DOHH2 (cell line): ENCODE results near the gene NDC1.

ENCODE experiments used
- CTCF ChIP-seq: fragments of 200-600 bp; sonication (generic); IDR thresholded peaks from one replicate; pipeline ENCODE4 v1.5.1; 2014; ENCODE audit warnings: antibody characterized with exemption, mild to moderate bottlenecking, low read depth, low read length; ENCODE audit not compliant: poor library complexity, severe bottlenecking
- EZH2phosphoT487 ChIP-seq: fragments of 200-600 bp; sonication (generic); IDR thresholded peaks from 2 replicates; pipeline ENCODE4 v1.6.1; 2017; ENCODE audit warnings: borderline replicate concordance, mild to moderate bottlenecking, antibody characterized with exemption, low read length, moderate library complexity, mixed read lengths

- no peak for TF ChIP-seq CTCF
- no peak for TF ChIP-seq EZH2phosphoT487
Observed at GRCh38 chr1:53766831-53767405, 71.2 kb downstream of the NDC1 start.
